Keratinocyte (primary cell): ENCODE results near the gene NLRC3. TPM values are rescaled to one million over a fixed set of nuclear protein-coding genes. Genes with fewer than 3 reads are reported as not detected.

Experiments
- DNase-seq: peaks from one replicate; pipeline ENCODE4 v3.0.0-alpha.2; 2011; ENCODE audit warnings: low read depth, missing footprints, low spot score
- FAIRE-seq: peaks from 2 replicates; lab custom pipeline; 2011; peaks lifted over from hg19 to GRCh38; lab: Jason Lieb, UNC
- H2AFZ ChIP-seq: 2 replicates; pipeline ENCODE4 v1.6.0; 2012; ENCODE audit warnings: low read length, control low read depth, inconsistent platforms; ENCODE audit not compliant: control insufficient read depth
- H3K27ac ChIP-seq: 2 replicates; pipeline ENCODE4 v1.5.1; 2011; ENCODE audit warnings: low read length; ENCODE audit not compliant: control insufficient read depth, insufficient read depth
- H3K27me3 ChIP-seq: 3 replicates; pipeline ENCODE4 v1.6.0; 2011; ENCODE audit warnings: low read length; ENCODE audit not compliant: control insufficient read depth, insufficient read depth; ENCODE audit errors: extremely low read depth
- H3K36me3 ChIP-seq, 2 experiments: 2 replicates in 1 of 2; 3 replicates in 1 of 2; pipeline ENCODE4 v1.5.1; 2011; ENCODE audit warnings: low read length in 2 of 2, mild to moderate bottlenecking in 1 of 2; ENCODE audit not compliant: control insufficient read depth in 2 of 2, insufficient read depth in 2 of 2; ENCODE audit errors: extremely low read depth in 1 of 2
- H3K4me1 ChIP-seq: 3 replicates; pipeline ENCODE4 v1.5.1; 2011; ENCODE audit warnings: low read length; ENCODE audit not compliant: control insufficient read depth, insufficient read depth; ENCODE audit errors: extremely low read depth
- H3K4me2 ChIP-seq: 3 replicates; pipeline ENCODE4 v1.6.0; 2011; ENCODE audit warnings: low read depth, low read length; ENCODE audit not compliant: control insufficient read depth, insufficient read depth; ENCODE audit errors: extremely low read depth
- H3K4me3 ChIP-seq, 3 experiments: fragments of 200-600 bp in 1 of 3; sonication (generic) in 1 of 3; 2 replicates in 2 of 3; 3 replicates in 1 of 3; pipeline ENCODE4 v1.5.1; 2011 to 2016; ENCODE audit warnings: low read length in 3 of 3, mild to moderate bottlenecking in 3 of 3, control low read depth in 2 of 3, inconsistent platforms in 1 of 3, low read depth in 1 of 3, mixed read lengths in 1 of 3, mixed run types in 1 of 3, moderate library complexity in 1 of 3; ENCODE audit not compliant: control insufficient read depth in 2 of 3, insufficient read depth in 2 of 3; ENCODE audit errors: extremely low read depth in 1 of 3
- H3K79me2 ChIP-seq: 2 replicates; pipeline ENCODE4 v1.6.0; 2012; ENCODE audit warnings: low read length; ENCODE audit not compliant: control insufficient read depth, insufficient read depth
- H3K9ac ChIP-seq: 3 replicates; pipeline ENCODE4 v1.6.0; 2011; ENCODE audit warnings: low read length; ENCODE audit not compliant: control insufficient read depth, insufficient read depth; ENCODE audit errors: extremely low read depth
- H3K9me1 ChIP-seq: 3 replicates; pipeline ENCODE4 v1.6.0; 2011; ENCODE audit warnings: low read length; ENCODE audit not compliant: control insufficient read depth, insufficient read depth; ENCODE audit errors: extremely low read depth
- H3K9me3 ChIP-seq: 2 replicates; pipeline ENCODE4 v1.5.1; 2012; ENCODE audit warnings: low read depth, low read length; ENCODE audit not compliant: control insufficient read depth
- H4K20me1 ChIP-seq: 3 replicates; pipeline ENCODE4 v1.6.0; 2011; ENCODE audit warnings: low read length; ENCODE audit not compliant: control insufficient read depth, insufficient read depth; ENCODE audit errors: extremely low read depth
- EZH2 ChIP-seq: IDR thresholded peaks from one replicate; pipeline ENCODE4 v1.6.1; 2012; ENCODE audit warnings: inconsistent platforms, mild to moderate bottlenecking, low read length, moderate library complexity
- dilution Hi-C: fragments of 300-500 bp; cut with MboI; formaldehyde crosslinking; loops from one replicate; pipeline ENCODE4 v1.7.0; 2020; ENCODE audit warnings: low sequenced_read_pairs; ENCODE audit not compliant: extremely low pct_ligation_motif_present
- polyA plus RNA-seq, 5 experiments: library from polyadenylated mRNA; depleted of rRNA in 3 of 5; stranded (reverse) in 3 of 5; stranded (forward) in 1 of 5; unstranded in 1 of 5; fragments of >200 nt; gene quantifications; 1 replicate in 1 of 5; 2 replicates in 3 of 5; 3 replicates in 1 of 5; pipeline versions ENCODE4 v1.2.1 to v1.2.3, GENCODE V29; 2011 to 2012; ENCODE audit warnings: missing spikeins in 2 of 5, low read depth in 1 of 5, low replicate concordance in 1 of 5
- TF ChIP-seq, protein P1 (sequence below), 3 experiments: IDR thresholded peaks in 1 of 3; conservative IDR thresholded peaks in 1 of 3; optimal IDR thresholded peaks in 1 of 3; 2 replicates in 2 of 3; 3 replicates in 1 of 3; pipeline versions ENCODE3 to v1.5.1; 2011; ENCODE audit warnings: low read length in 3 of 3, mild to moderate bottlenecking in 3 of 3, moderate library complexity in 2 of 3, control low read depth in 1 of 3, inconsistent platforms in 1 of 3; ENCODE audit not compliant: insufficient read depth in 2 of 3; ENCODE audit errors: extremely low read depth in 1 of 3

Gene NLRC3
- polyA plus RNA-seq, 1 donor (not counting 4 experiments of a cell fraction or from before 2014, with no cell fraction given) = not detected

- H4K20me1 ChIP-seq = no peaks in the 10 kb centered on the region
- dilution Hi-C loops = no loop called here
- no peak overlapping the region for H3K9ac ChIP-seq
- no peaks in the 10 kb centered on the region for H3K27me3 ChIP-seq
- peak; percentile 17 for DNase-seq
- peaks cover 2 to 6% of the 10 kb centered on the region in 2 experiments for H3K36me3 ChIP-seq
- no peak overlapping the region for H3K4me3 ChIP-seq
- H3K27ac ChIP-seq = no peak overlapping the region
- TF ChIP-seq EZH2 = no peak
- TF ChIP-seq, protein P1, sequence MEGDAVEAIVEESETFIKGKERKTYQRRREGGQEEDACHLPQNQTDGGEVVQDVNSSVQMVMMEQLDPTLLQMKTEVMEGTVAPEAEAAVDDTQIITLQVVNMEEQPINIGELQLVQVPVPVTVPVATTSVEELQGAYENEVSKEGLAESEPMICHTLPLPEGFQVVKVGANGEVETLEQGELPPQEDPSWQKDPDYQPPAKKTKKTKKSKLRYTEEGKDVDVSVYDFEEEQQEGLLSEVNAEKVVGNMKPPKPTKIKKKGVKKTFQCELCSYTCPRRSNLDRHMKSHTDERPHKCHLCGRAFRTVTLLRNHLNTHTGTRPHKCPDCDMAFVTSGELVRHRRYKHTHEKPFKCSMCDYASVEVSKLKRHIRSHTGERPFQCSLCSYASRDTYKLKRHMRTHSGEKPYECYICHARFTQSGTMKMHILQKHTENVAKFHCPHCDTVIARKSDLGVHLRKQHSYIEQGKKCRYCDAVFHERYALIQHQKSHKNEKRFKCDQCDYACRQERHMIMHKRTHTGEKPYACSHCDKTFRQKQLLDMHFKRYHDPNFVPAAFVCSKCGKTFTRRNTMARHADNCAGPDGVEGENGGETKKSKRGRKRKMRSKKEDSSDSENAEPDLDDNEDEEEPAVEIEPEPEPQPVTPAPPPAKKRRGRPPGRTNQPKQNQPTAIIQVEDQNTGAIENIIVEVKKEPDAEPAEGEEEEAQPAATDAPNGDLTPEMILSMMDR (optimal IDR thresholded peaks at IDR 0.05 in 1 of 3, IDR thresholded peaks at IDR 0.05 in 1 of 3, conservative IDR thresholded peaks at IDR 0.05 in 1 of 3; ENCODE audit: extremely low read depth in 1 of 3, insufficient read depth in 2 of 3, low read length in 3 of 3) = no peak
- peak overlapping the region; percentile 22 for H3K4me2 ChIP-seq
- peaks cover 24% of the 10 kb centered on the region for H3K4me1 ChIP-seq
- peaks cover 30% of the 10 kb centered on the region for H3K79me2 ChIP-seq
- no peaks in the 10 kb centered on the region for H3K9me1 ChIP-seq
- peak; percentile 65 for FAIRE-seq
- H2AFZ ChIP-seq = no peak overlapping the region
- no peaks in the 10 kb centered on the region for H3K9me3 ChIP-seq
Observed at GRCh38 chr16:3618769-3619141, 41.6 kb upstream of the NLRC3 start.

DNA sequence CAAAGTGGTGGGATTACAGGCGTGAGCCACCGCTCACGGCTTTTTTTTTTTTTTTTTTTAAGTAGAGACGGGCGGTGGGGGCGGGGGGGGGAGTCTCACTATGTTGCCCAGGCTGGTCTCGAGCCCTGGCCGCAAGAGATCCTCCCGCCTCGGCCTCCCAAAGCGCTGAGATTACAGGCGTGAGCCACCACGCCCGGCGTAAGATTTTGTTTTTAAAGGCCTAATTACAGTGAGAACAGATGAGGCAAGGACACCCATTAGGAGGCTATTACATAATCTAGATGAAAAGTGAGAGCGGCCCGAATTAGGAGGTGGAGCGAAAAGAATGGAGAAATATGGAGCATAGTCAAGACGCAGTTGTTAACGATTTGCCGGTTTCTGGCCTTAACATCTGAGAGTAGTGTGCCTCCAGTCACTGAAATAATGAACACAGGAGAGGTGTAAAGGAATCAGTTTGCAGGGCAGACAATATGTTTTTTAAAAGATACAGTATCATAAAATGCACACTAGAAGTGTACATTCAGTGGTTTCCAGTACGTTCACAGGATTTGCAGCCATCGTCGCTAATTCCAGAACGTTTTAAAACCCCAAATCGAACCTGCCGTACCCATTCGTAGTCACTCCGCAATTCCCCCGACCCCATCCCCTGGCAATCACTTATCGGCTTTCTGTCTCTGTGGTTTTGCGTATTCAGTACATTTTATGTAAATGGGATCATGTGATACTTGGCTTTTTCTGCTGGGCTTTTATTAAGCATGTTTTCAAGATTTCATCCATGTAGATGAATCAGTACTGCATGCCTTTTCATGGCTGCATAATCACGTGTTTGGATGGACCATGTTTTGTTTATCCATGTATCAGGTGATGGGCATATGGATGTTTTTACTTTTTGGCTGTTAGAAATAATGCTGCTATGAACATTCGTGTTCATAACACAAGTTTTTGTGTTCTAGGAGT lies 35.6 kb upstream of the NLRC3 start:
- H3K9me1 ChIP-seq = peaks cover 3% of the 10 kb centered on the region
- no peak for FAIRE-seq
- H4K20me1 ChIP-seq = no peaks in the 10 kb centered on the region
- H3K4me2 ChIP-seq = peak overlapping the region; percentile 89
- H3K9ac ChIP-seq = peak overlapping the region; percentile 86
- H3K27ac ChIP-seq = no peak overlapping the region
- H3K36me3 ChIP-seq = peaks cover 6% of the 10 kb centered on the region in 2 experiments
- no peaks in the 10 kb centered on the region for H3K9me3 ChIP-seq
- H3K4me1 ChIP-seq = peaks cover 20% of the 10 kb centered on the region
- no peak overlapping the region for H2AFZ ChIP-seq
- peak overlapping the region; percentile 93 to 97 (median 94) for H3K4me3 ChIP-seq
- DNase-seq = no peak
- H3K27me3 ChIP-seq = no peaks in the 10 kb centered on the region
- H3K79me2 ChIP-seq = peaks cover 45% of the 10 kb centered on the region
- dilution Hi-C loops = no loop called here
- TF ChIP-seq, protein P1 (optimal IDR thresholded peaks at IDR 0.05 in 1 of 3, IDR thresholded peaks at IDR 0.05 in 1 of 3, conservative IDR thresholded peaks at IDR 0.05 in 1 of 3; ENCODE audit: extremely low read depth in 1 of 3, insufficient read depth in 2 of 3, low read length in 3 of 3) = no peak
- TF ChIP-seq EZH2 = no peak
